Prostate gland (tissue), 2 donors: Measurements from ENCODE around the gene HTRA2.

ENCODE experiments used
- POLR2A ChIP-seq: fragments of 450-650 bp; IDR thresholded peaks from one replicate; pipeline ENCODE4 v1.6.1; 2016; ENCODE audit warnings: antibody characterized with exemption, mild to moderate bottlenecking
- POLR2AphosphoS5 ChIP-seq: sonication (generic); formaldehyde crosslinking; IDR thresholded peaks from one replicate; pipeline ENCODE4 v1.6.1; 2017; ENCODE audit warnings: antibody characterized with exemption
- TF ChIP-seq, protein P1 (sequence below), 4 experiments: fragments of 200-600 bp in 2 of 4; fragments of 450-650 bp in 2 of 4; sonication (generic) in 2 of 4; IDR thresholded peaks; 1 replicate in 3 of 4; 2 replicates in 1 of 4; pipeline ENCODE4 v1.5.1; 2016 to 2019; ENCODE audit warnings: antibody characterized with exemption in 4 of 4, mild to moderate bottlenecking in 2 of 4, moderate library complexity in 2 of 4

DNA sequence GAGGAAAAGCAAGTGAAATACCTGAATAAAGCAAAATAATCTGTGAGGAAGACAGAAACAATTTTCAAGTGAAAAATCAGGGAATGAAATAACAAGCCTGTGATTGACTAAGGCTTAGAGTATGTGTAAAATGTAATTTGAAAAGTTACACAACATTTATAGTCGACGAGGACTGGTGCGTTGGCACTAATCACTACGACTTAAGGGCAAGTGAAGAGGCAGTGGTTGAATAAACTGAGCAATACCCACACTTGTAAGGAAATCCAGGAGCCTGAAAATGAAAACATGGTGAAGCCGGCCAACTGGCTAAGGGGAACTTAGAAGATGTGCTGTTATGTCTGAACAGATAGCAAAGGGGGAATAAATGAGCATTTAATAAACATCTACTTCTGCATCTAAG, 38.1 kb downstream of the HTRA2 start:
- TF ChIP-seq, protein P1, sequence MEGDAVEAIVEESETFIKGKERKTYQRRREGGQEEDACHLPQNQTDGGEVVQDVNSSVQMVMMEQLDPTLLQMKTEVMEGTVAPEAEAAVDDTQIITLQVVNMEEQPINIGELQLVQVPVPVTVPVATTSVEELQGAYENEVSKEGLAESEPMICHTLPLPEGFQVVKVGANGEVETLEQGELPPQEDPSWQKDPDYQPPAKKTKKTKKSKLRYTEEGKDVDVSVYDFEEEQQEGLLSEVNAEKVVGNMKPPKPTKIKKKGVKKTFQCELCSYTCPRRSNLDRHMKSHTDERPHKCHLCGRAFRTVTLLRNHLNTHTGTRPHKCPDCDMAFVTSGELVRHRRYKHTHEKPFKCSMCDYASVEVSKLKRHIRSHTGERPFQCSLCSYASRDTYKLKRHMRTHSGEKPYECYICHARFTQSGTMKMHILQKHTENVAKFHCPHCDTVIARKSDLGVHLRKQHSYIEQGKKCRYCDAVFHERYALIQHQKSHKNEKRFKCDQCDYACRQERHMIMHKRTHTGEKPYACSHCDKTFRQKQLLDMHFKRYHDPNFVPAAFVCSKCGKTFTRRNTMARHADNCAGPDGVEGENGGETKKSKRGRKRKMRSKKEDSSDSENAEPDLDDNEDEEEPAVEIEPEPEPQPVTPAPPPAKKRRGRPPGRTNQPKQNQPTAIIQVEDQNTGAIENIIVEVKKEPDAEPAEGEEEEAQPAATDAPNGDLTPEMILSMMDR (IDR thresholded peaks at IDR 0.05) = no peak
- TF ChIP-seq POLR2A = no peak
- no peak for TF ChIP-seq POLR2AphosphoS5
